Nephron (organoid): ENCODE data around the gene GSN.

Experiments used
- H3K27ac Mint-ChIP-seq, 3 experiments: 2 replicates each; pipeline ENCODE4 v1.8.0; 2020; ENCODE audit warnings: mixed read lengths in 3 of 3, mild to moderate bottlenecking in 2 of 3, moderate library complexity in 1 of 3
- H3K27me3 Mint-ChIP-seq: 2 replicates; pipeline ENCODE4 v1.8.0; 2021; ENCODE audit warnings: low read depth, mild to moderate bottlenecking, moderate library complexity, mixed read lengths
- H3K36me3 Mint-ChIP-seq: 2 replicates; pipeline ENCODE4 v1.8.0; 2020; ENCODE audit warnings: low read depth, mixed read lengths
- H3K4me1 Mint-ChIP-seq: 2 replicates; pipeline ENCODE4 v1.8.0; 2020; ENCODE audit warnings: mixed read lengths
- H3K4me3 Mint-ChIP-seq, 3 experiments: 2 replicates each; pipeline ENCODE4 v1.8.0; 2020; ENCODE audit warnings: mild to moderate bottlenecking in 3 of 3, mixed read lengths in 3 of 3, moderate library complexity in 2 of 3
- H3K9me3 Mint-ChIP-seq: 2 replicates; pipeline ENCODE4 v1.8.0; 2020; ENCODE audit warnings: mixed read lengths
- TF ChIP-seq, protein P1 (sequence below), 3 experiments: fragments of 200-600 bp; sonication (generic); IDR thresholded peaks; one replicate each; pipeline ENCODE4 v1.5.0; 2021; ENCODE audit warnings: antibody characterized with exemption in 3 of 3; ENCODE audit not compliant: unreplicated experiment in 3 of 3

Gene GSN

DNA sequence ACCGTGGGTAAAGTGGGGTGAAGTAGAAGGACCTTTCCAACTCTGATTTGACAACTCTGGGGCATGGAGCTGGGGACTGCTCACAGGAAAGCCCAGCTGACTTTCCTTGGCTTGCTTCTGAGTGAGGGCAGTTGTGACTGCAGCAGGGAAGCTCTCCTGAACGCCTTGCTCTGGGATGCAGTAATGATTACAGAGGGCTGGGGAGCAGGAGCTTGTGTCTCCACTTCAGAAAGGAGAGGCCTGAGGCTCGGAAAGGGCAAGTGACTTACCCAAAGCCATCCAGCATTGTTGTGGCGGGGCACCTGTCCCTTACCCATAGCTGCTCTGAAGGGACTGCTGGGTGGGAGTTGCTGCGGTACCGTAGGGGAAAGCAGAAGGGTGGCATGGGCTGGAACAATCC, 41.2 kb downstream of the GSN start:
- Mint-ChIP-seq H3K27ac (no peak overlapping the region), H3K36me3 (peaks cover 29% of the 10 kb centered on the region), H3K9me3 (no peaks in the 10 kb centered on the region), H3K4me1 (no peaks in the 10 kb centered on the region), H3K4me3 (no peak overlapping the region), H3K27me3 (no peaks in the 10 kb centered on the region)
- TF ChIP-seq, protein P1, sequence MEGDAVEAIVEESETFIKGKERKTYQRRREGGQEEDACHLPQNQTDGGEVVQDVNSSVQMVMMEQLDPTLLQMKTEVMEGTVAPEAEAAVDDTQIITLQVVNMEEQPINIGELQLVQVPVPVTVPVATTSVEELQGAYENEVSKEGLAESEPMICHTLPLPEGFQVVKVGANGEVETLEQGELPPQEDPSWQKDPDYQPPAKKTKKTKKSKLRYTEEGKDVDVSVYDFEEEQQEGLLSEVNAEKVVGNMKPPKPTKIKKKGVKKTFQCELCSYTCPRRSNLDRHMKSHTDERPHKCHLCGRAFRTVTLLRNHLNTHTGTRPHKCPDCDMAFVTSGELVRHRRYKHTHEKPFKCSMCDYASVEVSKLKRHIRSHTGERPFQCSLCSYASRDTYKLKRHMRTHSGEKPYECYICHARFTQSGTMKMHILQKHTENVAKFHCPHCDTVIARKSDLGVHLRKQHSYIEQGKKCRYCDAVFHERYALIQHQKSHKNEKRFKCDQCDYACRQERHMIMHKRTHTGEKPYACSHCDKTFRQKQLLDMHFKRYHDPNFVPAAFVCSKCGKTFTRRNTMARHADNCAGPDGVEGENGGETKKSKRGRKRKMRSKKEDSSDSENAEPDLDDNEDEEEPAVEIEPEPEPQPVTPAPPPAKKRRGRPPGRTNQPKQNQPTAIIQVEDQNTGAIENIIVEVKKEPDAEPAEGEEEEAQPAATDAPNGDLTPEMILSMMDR (IDR thresholded peaks at IDR 0.05; ENCODE audit: unreplicated experiment in 3 of 3): no peak

DNA sequence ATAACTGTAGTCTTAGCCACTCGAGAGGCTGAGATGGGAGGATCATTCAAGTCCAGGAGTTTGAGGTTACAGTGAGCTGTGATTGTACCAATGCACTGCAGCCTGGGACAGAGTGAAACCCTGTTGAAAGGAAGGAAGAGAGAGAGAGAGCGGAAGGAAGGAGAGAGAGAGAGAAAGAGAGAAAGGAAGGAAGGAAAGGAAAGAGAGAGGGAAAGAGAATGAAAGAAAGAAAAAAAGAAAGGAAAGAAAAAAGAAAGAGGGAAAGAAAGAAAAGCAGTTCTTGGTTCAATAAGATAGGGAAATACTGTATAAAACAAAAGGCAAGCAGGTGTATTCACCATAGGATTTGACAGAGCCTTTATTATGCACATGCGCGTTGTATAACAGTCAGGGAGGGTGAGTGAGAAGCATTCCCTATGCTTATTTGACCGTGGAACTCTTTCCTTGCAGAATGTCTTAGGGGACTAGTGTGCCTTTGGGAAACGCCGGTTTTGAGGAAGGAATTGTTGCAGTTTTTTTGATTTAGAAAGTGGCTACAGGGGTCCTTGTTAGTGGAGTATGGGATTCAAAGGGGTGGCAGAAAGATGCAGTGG, 42.0 kb downstream of the GSN start:
- Mint-ChIP-seq H3K9me3 (no peaks in the 10 kb centered on the region), H3K27me3 (no peaks in the 10 kb centered on the region), H3K36me3 (peaks cover 30% of the 10 kb centered on the region), H3K4me1 (no peaks in the 10 kb centered on the region), H3K4me3 (no peak overlapping the region), H3K27ac (no peak overlapping the region)
- TF ChIP-seq, protein P1 (IDR thresholded peaks at IDR 0.05; ENCODE audit: unreplicated experiment in 3 of 3): no peak

DNA sequence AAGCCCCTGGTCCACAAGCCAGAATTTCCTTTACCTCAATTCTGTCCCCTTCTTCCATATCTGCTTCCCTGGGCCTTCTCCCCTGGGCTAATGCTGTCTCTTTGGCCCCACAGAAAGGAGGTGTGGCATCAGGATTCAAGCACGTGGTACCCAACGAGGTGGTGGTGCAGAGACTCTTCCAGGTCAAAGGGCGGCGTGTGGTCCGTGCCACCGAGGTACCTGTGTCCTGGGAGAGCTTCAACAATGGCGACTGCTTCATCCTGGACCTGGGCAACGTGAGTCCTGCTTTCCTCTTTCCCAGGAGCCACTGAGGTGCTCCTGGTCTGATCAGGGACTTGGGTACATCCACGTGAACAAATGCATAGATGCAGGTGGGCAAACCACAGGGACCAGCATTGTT, 42.6 kb downstream of the GSN start:
- H3K4me1 Mint-ChIP-seq: no peaks in the 10 kb centered on the region
- H3K27ac Mint-ChIP-seq: no peak overlapping the region
- H3K36me3 Mint-ChIP-seq: peaks cover 30% of the 10 kb centered on the region
- no peaks in the 10 kb centered on the region for H3K9me3 Mint-ChIP-seq
- TF ChIP-seq, protein P1 (IDR thresholded peaks at IDR 0.05; ENCODE audit: unreplicated experiment in 3 of 3): no peak
- H3K27me3 Mint-ChIP-seq: no peaks in the 10 kb centered on the region
- no peak overlapping the region for H3K4me3 Mint-ChIP-seq

DNA sequence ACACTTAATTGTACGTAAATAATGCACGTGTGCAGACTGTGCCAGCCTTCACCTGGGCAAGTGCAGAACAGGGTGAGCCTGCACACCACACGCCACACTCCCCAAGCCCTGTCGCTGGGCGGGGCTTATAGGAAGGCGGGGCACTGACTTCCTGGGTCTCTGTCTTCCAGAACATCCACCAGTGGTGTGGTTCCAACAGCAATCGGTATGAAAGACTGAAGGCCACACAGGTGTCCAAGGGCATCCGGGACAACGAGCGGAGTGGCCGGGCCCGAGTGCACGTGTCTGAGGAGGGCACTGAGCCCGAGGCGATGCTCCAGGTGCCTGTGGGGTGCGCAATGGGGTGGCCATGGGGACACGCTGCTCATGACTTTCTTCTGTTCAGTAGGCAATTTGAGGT, 44.2 kb downstream of the GSN start:
- no peak overlapping the region for H3K27ac Mint-ChIP-seq
- H3K4me3 Mint-ChIP-seq: no peak overlapping the region
- no peaks in the 10 kb centered on the region for H3K27me3 Mint-ChIP-seq
- TF ChIP-seq, protein P1 (IDR thresholded peaks at IDR 0.05; ENCODE audit: unreplicated experiment in 3 of 3): no peak
- peaks cover 30% of the 10 kb centered on the region for H3K36me3 Mint-ChIP-seq
- H3K9me3 Mint-ChIP-seq: no peaks in the 10 kb centered on the region
- peaks cover under 1% of the 10 kb centered on the region for H3K4me1 Mint-ChIP-seq

DNA sequence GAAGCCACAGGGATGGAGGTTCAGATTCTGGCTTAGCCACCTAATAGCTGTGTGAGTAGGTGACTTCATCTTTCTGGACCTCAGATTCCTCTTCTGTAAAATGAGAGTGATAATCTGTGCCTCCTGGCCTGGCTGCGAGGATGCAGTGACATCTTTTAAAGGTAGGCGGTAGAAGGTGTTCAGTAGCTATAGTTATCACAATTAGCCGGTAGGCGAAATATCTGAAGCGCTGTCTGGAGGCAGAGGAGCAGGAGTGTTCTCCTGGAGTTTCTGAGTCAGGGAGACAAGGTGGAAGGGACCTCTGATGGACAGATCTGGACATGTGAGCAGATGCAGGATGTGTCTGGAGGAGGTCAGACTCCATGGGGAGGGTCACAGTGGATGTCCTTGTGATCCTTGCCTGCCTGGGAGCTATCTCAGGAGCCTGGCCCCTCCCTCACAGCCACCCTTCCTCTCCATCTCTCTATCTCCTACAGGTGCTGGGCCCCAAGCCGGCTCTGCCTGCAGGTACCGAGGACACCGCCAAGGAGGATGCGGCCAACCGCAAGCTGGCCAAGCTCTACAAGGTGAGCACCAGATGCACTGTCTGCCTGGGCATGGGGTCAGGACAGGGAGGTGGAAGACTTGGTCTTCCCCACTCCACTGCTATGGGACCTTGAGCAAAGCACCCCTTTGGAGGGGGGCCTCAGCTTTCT, 45.6 kb downstream of the GSN start:
- TF ChIP-seq, protein P1 (IDR thresholded peaks at IDR 0.05; ENCODE audit: unreplicated experiment in 3 of 3): no peak
- Mint-ChIP-seq H3K4me3 (no peak overlapping the region), H3K4me1 (peaks cover 6% of the 10 kb centered on the region), H3K27me3 (no peaks in the 10 kb centered on the region), H3K36me3 (peaks cover 30% of the 10 kb centered on the region), H3K9me3 (no peaks in the 10 kb centered on the region), H3K27ac (no peak overlapping the region)

DNA sequence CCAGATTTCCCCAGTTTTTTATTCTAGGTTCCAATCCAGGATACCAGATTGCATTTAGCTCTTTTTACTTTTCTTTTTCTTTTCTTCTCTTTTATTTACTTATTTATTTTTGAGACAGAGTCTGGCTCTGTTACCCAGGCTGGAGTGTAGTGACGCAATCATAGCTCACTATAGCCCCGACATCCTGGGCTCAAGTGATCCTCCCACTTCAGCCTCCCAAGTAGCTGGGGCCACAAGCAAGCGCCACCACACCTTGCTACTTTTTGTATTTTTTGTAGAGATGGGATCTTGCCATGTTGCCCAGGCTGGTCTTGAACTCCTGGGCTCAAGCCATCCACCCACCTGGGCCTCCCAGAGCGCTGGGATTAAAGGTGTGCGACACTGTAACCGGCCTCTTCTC, 48.4 kb downstream of the GSN start:
- Mint-ChIP-seq H3K4me1 (peaks cover 6% of the 10 kb centered on the region), H3K36me3 (peaks cover 21% of the 10 kb centered on the region), H3K27me3 (peaks cover 3% of the 10 kb centered on the region), H3K9me3 (no peaks in the 10 kb centered on the region), H3K27ac (no peak overlapping the region), H3K4me3 (no peak overlapping the region)
- TF ChIP-seq, protein P1 (IDR thresholded peaks at IDR 0.05; ENCODE audit: unreplicated experiment in 3 of 3): no peak
